Right renal pelvis (tissue), 4 donors: ENCODE results near the gene SPRR4. TPM values are rescaled to one million over a fixed set of nuclear protein-coding genes. Genes with fewer than 3 reads are reported as not detected.

Source experiments
- DNase-seq, 4 donors: peaks; one replicate each; pipeline ENCODE4 v3.0.0-alpha.2; 2013; ENCODE audit warnings: low read depth in 4 of 4, low spot score in 3 of 4, missing footprints in 1 of 4
- polyA plus RNA-seq, 4 donors: library from polyadenylated mRNA; unstranded; fragments of 120-200 nt; gene quantifications; one replicate each; pipeline ENCODE4 v1.2.1, GENCODE V29; 2013; ENCODE audit not compliant: insufficient read length in 4 of 4

Gene SPRR4
- polyA plus RNA-seq, result not detected

- no peak for DNase-seq
Observed at GRCh38 chr1:152970495-152970894, at the start of gene SPRR4. Gene SPRR4, plus strand, starts transcription at chr1:152970648. Its CDS starts 1,243 bp downstream, at chr1:152971891.

- no peak for DNase-seq
Observed at GRCh38 chr1:152924191-152924590, 46.3 kb upstream of the SPRR4 start.

GRCh38 chr1:152926091-152926490 is 44.4 kb upstream of the SPRR4 start:
- DNase-seq, result no peak

GRCh38 chr1:152928671-152929070 is 41.8 kb upstream of the SPRR4 start:
- no peak for DNase-seq

- DNase-seq, result no peak
Observed at GRCh38 chr1:152932170-152932811, 38.2 kb upstream of the SPRR4 start.

- no peak for DNase-seq
Observed at GRCh38 chr1:152933196-152933595, 37.3 kb upstream of the SPRR4 start.

GRCh38 chr1:152940614-152941013 is 29.8 kb upstream of the SPRR4 start:
- DNase-seq, result no peak

- DNase-seq, result no peak
Observed at GRCh38 chr1:152941037-152941711, 29.3 kb upstream of the SPRR4 start.

GRCh38 chr1:152942161-152942560 is 28.3 kb upstream of the SPRR4 start:
- DNase-seq, result no peak

GRCh38 chr1:152946248-152946647 is 24.2 kb upstream of the SPRR4 start:
- no peak for DNase-seq

- no peak for DNase-seq
Observed at GRCh38 chr1:152946651-152947256, 23.7 kb upstream of the SPRR4 start, which contains the start of gene SPRR5. Gene SPRR5, plus strand, starts transcription at chr1:152947206. Its CDS starts 1,349 bp downstream, at chr1:152948555.

GRCh38 chr1:152951711-152952110 is 18.7 kb upstream of the SPRR4 start:
- DNase-seq, result no peak

GRCh38 chr1:152953761-152954160 is 16.7 kb upstream of the SPRR4 start:
- no peak for DNase-seq

GRCh38 chr1:152954436-152954835 is 16.0 kb upstream of the SPRR4 start:
- no peak for DNase-seq

GRCh38 chr1:152957561-152957960 is 12.9 kb upstream of the SPRR4 start:
- no peak for DNase-seq

GRCh38 chr1:152959273-152959672 is 11.2 kb upstream of the SPRR4 start:
- DNase-seq, result no peak

GRCh38 chr1:152959801-152960451 is 10.5 kb upstream of the SPRR4 start:
- DNase-seq, result no peak

GRCh38 chr1:152960452-152961044 is 9.9 kb upstream of the SPRR4 start:
- no peak for DNase-seq

- DNase-seq, result no peak
Observed at GRCh38 chr1:152961226-152961891, 9.1 kb upstream of the SPRR4 start.

- no peak for DNase-seq
Observed at GRCh38 chr1:152962876-152963415, 7.5 kb upstream of the SPRR4 start.
